ES-I3 (cell line): Measurements from ENCODE around the gene NUP42.

Experiments used
- H3K36me3 ChIP-seq: 2 replicates; pipeline ENCODE4 v1.6.1; 2013; ENCODE audit warnings: mild to moderate bottlenecking, low read length, control low read depth, moderate library complexity; ENCODE audit not compliant: insufficient read depth
- H3K4me1 ChIP-seq: 2 replicates; pipeline ENCODE4 v1.6.1; 2013; ENCODE audit warnings: mild to moderate bottlenecking, control low read depth, low read length; ENCODE audit not compliant: insufficient read depth
- H3K9ac ChIP-seq: 2 replicates; pipeline ENCODE4 v1.6.1; 2013; ENCODE audit warnings: low read depth, mild to moderate bottlenecking, low read length, moderate library complexity
- H3K9me3 ChIP-seq: 2 replicates; pipeline ENCODE4 v1.6.1; 2013; ENCODE audit warnings: mild to moderate bottlenecking, low read length, moderate library complexity; ENCODE audit not compliant: control insufficient read depth, insufficient read depth

NUP42 gene

DNA sequence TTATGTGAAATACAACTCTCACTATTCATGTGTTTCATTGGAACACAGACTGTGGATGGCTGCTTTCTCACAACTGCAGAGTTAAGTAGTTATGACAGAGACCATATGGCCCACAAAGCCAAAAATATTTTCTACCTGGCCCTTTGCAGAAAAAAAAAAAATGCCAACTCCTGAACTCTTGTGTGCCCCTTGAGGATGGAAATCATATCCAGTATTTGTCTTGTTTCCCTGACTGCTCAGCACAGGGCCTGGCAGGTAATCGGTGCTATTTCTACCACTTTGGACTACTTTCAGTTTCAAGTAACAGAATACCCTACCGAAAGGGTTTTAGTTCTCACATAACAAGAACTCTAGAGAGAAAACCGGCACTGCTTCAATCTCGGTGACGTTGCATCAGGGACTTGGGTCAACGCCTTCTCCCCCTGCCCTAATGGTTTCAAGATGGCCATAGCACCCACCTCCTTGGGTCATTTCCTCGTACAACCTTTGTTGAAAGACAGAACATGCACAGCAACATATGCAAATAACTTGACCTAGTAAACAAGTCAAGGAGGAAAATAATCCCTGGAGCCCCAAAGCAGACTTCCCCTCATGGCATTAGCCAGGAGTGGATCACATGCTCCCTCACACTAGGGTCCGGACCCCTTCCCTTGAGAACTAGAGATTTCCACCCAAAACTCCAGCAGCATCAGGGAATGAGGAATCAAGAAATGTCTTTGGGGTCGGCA lies 52.9 kb downstream of the NUP42 start:
- Histone ChIP-seq H3K36me3 (no peaks in the 10 kb centered on the region), H3K9ac (no peak overlapping the region), H3K4me1 (no peaks in the 10 kb centered on the region), H3K9me3 (no peaks in the 10 kb centered on the region; the same call in 1 of the 2 replicates)

DNA sequence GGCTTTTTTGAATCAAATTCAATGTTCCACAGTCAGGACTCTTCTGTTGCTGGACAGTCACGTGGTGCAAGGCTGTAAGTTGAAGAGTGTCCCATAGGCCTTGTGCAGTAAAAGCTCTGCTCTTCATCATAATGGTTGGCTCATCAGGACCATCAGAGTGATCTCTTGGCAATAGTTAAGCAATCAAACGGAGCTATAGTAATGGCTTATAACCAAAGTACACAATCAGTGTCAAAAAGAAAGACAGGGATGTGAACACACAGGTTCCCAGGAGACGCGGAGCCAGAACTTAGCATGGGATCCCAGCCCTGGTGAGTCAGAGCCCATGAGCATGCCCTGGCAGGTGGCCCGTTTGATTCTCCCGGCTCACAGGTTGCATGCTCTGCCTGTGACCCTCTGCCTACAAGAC lies 54.0 kb downstream of the NUP42 start:
- no peaks in the 10 kb centered on the region; the same call in 1 of the 2 replicates for H3K9me3 ChIP-seq
- H3K36me3 ChIP-seq, result no peaks in the 10 kb centered on the region
- no peak overlapping the region for H3K9ac ChIP-seq
- H3K4me1 ChIP-seq, result no peaks in the 10 kb centered on the region

DNA sequence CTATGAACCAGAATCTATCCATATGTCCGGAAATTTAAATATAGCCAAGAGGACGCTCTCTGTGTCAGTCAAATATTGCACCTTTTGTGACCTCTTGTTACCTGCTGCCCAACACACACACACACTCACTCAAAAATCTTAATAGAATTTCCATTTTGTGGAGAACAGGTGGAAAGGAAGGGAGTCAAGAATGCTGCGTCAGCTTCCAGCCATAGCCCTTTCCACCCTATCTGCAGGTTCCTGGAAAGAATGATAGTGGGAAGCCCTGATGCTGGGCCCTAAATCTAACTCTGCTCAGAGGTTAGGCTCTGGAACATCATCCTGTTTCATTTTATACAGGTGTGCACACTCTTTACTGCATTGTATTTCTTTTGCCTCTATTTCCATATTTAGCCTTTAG lies 55.2 kb downstream of the NUP42 start:
- H3K9ac ChIP-seq, result no peak overlapping the region
- no peaks in the 10 kb centered on the region; the same call in 1 of the 2 replicates for H3K9me3 ChIP-seq
- H3K4me1 ChIP-seq, result no peaks in the 10 kb centered on the region
- H3K36me3 ChIP-seq, result no peaks in the 10 kb centered on the region

DNA sequence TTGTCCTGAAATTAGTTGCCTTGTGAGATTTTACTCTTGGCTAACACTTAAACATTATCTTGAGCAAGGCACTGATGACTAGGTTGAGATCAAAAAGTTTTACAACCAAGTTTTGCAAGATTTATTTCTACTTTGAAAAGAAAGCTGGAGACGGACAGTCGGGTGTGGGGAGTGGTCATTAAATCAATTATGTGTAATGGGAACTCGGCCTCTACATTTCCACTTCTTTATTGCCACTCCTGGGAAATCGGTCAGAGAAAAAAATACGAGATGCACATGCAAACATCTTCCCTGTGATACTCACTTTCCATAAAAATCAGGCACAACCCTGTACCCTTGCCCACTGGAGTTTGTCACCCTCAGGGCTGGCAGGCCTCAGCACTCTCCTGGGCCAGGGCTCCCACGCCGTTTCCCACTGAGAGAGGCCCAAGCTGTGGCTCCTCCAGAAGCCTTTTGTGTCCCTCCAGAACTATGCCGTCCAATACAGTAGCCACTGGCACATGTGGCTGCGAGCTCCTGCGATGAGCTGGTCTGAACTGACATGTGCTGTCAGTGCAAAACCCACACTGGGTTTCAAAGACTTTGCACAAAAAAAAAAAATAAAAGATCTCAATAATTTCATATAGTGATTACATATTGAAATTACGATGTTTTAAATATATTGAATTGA lies 57.3 kb downstream of the NUP42 start:
- H3K9me3 ChIP-seq, result no peaks in the 10 kb centered on the region; the same call in 1 of the 2 replicates
- H3K36me3 ChIP-seq, result no peaks in the 10 kb centered on the region
- no peak overlapping the region for H3K9ac ChIP-seq
- H3K4me1 ChIP-seq, result no peaks in the 10 kb centered on the region

DNA sequence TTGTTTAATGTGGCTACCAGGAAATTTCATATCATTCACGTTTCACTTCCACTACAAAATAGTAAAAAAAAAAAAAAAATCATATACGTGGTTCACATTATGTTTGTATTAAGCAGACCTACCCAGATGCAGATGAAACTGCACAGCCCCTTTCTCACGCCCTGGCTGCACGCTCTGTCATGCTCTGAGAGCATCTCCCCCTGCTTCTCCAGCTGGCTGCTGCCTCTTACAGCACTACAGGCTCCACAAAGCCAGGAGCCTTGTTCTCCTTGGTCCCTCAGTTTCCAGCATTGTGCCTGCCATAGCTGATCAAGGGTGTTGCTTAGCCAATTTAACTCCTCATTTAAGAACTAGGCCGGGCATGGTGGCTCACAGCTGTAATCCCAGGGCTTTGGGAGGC lies 57.9 kb downstream of the NUP42 start:
- H3K36me3 ChIP-seq, result no peaks in the 10 kb centered on the region
- H3K9ac ChIP-seq, result no peak overlapping the region
- H3K4me1 ChIP-seq, result no peaks in the 10 kb centered on the region
- H3K9me3 ChIP-seq, result no peaks in the 10 kb centered on the region; the same call in 1 of the 2 replicates

DNA sequence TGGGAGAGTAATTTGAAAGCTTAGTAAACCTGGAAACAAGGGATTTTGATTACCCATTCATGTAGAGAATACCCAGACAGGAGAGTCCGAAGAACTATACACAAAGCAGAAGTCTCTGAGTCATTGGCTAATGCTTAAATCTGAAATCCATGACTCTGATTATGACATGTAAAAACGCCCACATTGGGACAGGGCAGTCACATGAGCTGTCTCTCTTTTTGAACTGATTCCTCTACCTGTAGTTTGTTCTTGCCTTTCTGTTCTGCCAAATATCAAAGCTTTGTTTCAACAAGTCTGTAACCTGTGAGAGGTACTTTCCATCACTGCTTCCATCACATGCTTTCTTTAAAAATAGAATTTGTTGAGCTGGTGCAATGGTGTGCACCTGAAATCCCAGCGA lies 60.5 kb downstream of the NUP42 start:
- Histone ChIP-seq H3K9me3 (no peaks in the 10 kb centered on the region), H3K9ac (no peak overlapping the region), H3K4me1 (no peaks in the 10 kb centered on the region), H3K36me3 (no peaks in the 10 kb centered on the region)

DNA sequence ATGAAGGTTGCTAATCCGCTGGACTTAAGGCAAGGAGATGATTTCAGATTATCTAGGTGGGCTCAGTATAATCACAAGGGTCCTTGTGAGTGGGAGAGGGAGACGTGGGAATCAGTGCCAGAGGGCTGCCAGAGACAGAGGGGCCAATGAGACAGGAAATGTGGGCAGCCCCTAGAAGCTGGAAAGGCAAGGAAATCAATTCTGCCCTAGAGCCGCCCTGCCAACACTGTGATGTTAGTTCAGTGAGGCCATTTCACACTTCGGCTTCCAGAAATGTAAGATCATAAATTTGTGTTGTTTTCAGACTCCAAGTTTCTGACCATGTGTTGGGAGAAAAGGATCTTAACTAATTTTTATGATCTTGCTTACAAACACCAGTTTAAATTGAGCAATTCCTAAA lies 61.1 kb downstream of the NUP42 start:
- no peaks in the 10 kb centered on the region for H3K4me1 ChIP-seq
- H3K9ac ChIP-seq, result no peak overlapping the region
- H3K9me3 ChIP-seq, result no peaks in the 10 kb centered on the region
- H3K36me3 ChIP-seq, result no peaks in the 10 kb centered on the region

DNA sequence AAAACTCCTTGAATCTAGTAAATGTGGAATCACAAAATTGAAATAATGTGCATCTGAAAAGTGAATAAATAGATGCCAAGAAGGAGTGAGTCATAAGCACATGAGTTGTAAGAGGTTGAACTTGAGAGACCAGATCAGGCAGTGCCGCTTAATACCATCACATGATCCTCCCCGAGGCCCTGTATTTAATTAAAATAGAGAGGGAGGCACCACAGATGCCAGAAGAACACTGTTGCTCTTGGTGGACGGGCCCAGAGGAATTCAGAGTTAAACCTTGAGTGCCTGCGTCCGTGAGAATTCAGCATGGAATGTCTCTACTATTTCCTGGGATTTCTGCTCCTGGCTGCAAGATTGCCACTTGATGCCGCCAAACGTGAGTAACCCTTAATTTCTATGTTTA lies 64.7 kb downstream of the NUP42 start, which contains the start of gene GPNMB:
GPNMB (plus strand) TSS at position 221 of the 400 bp plus-strand sequence; CDS start at position 304, 83 bp downstream.
- peak within 1 kb of the TSS; percentile 7; the same call in 1 of the 2 replicates for H3K9ac ChIP-seq
- no peaks in the 10 kb centered on the region for H3K36me3 ChIP-seq
- H3K9me3 ChIP-seq, result no peaks in the 10 kb centered on the region; the same call in 1 of the 2 replicates
- H3K4me1 ChIP-seq, result no peaks in the 10 kb centered on the region

DNA sequence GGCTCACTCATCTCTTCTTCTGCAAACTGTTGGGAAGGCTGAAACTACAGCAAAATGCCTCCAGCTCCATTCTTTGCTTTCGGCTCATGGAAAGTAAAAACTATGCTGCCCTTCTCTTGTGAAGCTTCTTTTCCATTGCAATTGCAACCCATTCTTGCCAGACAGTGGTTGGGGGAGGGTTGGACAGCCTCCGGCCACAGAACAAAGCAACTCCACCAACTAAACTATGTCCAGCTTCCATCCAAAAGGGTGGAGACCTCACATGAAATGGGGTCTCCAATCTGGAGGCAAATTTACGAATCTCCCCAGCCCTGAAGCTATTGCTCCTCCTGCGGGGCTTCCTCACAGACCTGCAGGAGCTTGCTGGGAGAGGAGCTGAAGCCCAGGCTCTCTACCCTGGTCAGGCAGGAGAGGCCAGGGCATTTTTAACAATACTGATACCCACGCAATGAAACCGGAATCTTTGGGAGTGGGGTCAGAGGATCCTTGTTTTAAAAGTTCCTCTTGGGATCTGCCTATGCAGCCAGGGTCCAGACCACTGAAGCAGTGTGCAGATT lies 65.3 kb downstream of the NUP42 start:
- Histone ChIP-seq H3K9ac (peak overlapping the region; percentile 7; the same call in 1 of the 2 replicates), H3K4me1 (no peaks in the 10 kb centered on the region), H3K36me3 (no peaks in the 10 kb centered on the region), H3K9me3 (no peaks in the 10 kb centered on the region; the same call in 1 of the 2 replicates)

DNA sequence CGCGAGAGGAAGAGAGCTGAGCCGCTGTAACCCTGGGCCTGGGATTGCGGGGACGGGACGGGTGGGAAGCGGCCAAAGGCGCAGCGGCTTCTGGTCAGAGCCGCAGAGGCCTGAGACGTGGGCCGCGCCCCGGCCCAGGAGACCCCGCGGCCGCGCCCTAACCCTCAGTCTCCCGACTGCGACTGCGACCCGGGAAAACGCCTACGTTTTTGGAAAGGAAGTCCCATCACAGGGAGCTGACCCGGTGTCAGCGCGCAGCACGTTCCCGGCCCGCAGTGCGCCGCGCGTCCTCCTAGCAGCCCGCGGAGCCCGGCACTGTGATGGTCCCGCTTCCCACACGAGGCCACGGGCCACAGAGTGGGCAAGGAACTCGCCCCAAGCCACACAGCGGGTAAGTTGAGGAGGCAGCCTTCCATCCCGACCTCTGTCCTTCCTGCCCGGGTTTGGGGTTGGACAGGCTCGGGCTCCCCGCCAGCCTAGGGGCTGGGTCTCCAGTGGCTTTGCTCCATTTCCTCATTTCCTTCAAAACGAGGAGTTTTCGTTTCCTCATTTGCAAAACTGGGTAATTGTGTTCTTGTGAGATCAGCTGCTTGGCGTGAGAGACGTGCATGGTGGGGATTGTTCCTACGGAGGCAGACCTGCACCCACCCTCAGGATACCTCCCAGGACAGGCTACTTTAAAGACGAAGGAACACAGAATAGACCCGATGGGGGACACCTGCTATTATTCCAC lies 65.9 kb downstream of the NUP42 start:
- H3K9me3 ChIP-seq, result no peaks in the 10 kb centered on the region; the same call in 1 of the 2 replicates
- no peaks in the 10 kb centered on the region for H3K36me3 ChIP-seq
- H3K4me1 ChIP-seq, result no peaks in the 10 kb centered on the region
- H3K9ac ChIP-seq, result peak overlapping the region; percentile 7; the same call in 1 of the 2 replicates

DNA sequence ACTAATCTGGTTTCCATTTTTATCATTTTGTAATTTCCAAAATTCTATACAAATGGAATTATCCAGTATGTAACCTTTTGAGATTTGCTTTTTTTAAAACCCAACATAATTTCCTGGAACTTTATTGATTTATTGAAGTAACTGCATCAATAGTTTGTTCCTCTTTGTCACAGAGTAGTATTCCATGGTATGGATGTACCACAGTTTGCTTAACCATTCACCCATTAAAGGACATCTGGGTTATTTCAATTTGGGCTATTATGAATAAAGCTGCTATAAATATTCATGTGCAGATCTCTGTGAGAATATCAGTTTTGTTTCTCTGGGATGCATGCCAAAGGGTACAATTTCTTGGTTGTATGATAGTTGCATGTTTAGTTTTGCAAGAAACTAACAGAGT lies 67.6 kb downstream of the NUP42 start:
- Histone ChIP-seq H3K9me3 (no peaks in the 10 kb centered on the region; the same call in 1 of the 2 replicates), H3K36me3 (no peaks in the 10 kb centered on the region), H3K9ac (no peak overlapping the region), H3K4me1 (no peaks in the 10 kb centered on the region)
